HepG2 (cell line): ENCODE results near the gene ZNF669. TPM values are rescaled to one million over a fixed set of nuclear protein-coding genes. Genes with fewer than 3 reads are reported as not detected.

Experiments
- ARNTL ChIP-seq: sonication (generic); formaldehyde crosslinking; IDR thresholded peaks from 2 replicates; pipeline ENCODE4 v1.4.0; 2020; ENCODE audit warnings: mild to moderate bottlenecking, missing genetic modification reagents
- ELF3 ChIP-seq: IDR thresholded peaks from 2 replicates; pipeline ENCODE4 v1.6.1; 2016; ENCODE audit warnings: missing genetic modification reagents, missing compliant biosample characterization
- ISL2 ChIP-seq: sonication (generic); formaldehyde crosslinking; IDR thresholded peaks from 2 replicates; pipeline ENCODE4 v1.5.0; 2020; ENCODE audit warnings: missing genetic modification reagents
- LBX2 ChIP-seq: sonication (generic); formaldehyde crosslinking; IDR thresholded peaks from 2 replicates; pipeline ENCODE4 v1.5.0; 2020; ENCODE audit warnings: missing genetic modification reagents, mild to moderate bottlenecking, borderline replicate concordance
- MTA1 ChIP-seq: sonication (generic); formaldehyde crosslinking; IDR thresholded peaks from 2 replicates; pipeline ENCODE4 v1.4.0; 2020; ENCODE audit warnings: missing genetic modification reagents, mild to moderate bottlenecking, borderline replicate concordance
- MYNN ChIP-seq: sonication (generic); formaldehyde crosslinking; IDR thresholded peaks from 2 replicates; pipeline ENCODE4 v1.4.0; 2020; ENCODE audit warnings: mild to moderate bottlenecking, low read depth, missing genetic modification reagents
- NFYC ChIP-seq: IDR thresholded peaks from 2 replicates; pipeline ENCODE4 v1.6.1; 2016; ENCODE audit warnings: missing genetic modification reagents, missing compliant biosample characterization
- RNF2 ChIP-seq: fragments of 450-650 bp; conservative IDR thresholded peaks from 2 replicates; pipeline ENCODE4 v1.6.1; 2016; ENCODE audit warnings: low read depth
- SIX4 ChIP-seq: sonication (generic); formaldehyde crosslinking; IDR thresholded peaks from 2 replicates; pipeline ENCODE4 v1.4.0; 2020; ENCODE audit warnings: missing genetic modification reagents
- ZFP1 ChIP-seq: IDR thresholded peaks from 2 replicates; pipeline ENCODE4 v1.6.1; 2016
- ZNF232 ChIP-seq: sonication (generic); formaldehyde crosslinking; IDR thresholded peaks from 2 replicates; pipeline ENCODE4 v1.4.0; 2020; ENCODE audit warnings: missing genetic modification reagents, borderline replicate concordance
- ZNF264 ChIP-seq: sonication (generic); formaldehyde crosslinking; IDR thresholded peaks from 2 replicates; pipeline ENCODE4 v1.4.0; 2020; ENCODE audit warnings: missing genetic modification reagents
- ZNF317 ChIP-seq: sonication (generic); formaldehyde crosslinking; IDR thresholded peaks from 2 replicates; pipeline ENCODE4 v1.5.0; 2020; ENCODE audit warnings: mild to moderate bottlenecking, missing genetic modification reagents
- ZNF34 ChIP-seq: sonication (generic); formaldehyde crosslinking; IDR thresholded peaks from 2 replicates; pipeline ENCODE4 v1.4.0; 2020; ENCODE audit warnings: mild to moderate bottlenecking, missing genetic modification reagents, borderline replicate concordance
- ZNF543 ChIP-seq: sonication (generic); formaldehyde crosslinking; IDR thresholded peaks from 2 replicates; pipeline ENCODE4 v1.4.0; 2020; ENCODE audit warnings: mild to moderate bottlenecking, missing genetic modification reagents
- ZNF552 ChIP-seq: sonication (generic); formaldehyde crosslinking; IDR thresholded peaks from 2 replicates; pipeline ENCODE4 v1.9.0; 2022; ENCODE audit warnings: missing genetic modification reagents, mild to moderate bottlenecking, borderline replicate concordance
- ZNF569 ChIP-seq: sonication (generic); formaldehyde crosslinking; IDR thresholded peaks from 2 replicates; pipeline ENCODE4 v1.5.0; 2020; ENCODE audit warnings: mild to moderate bottlenecking, missing genetic modification reagents, moderate library complexity, borderline replicate concordance
- ZNF768 ChIP-seq: sonication (generic); formaldehyde crosslinking; IDR thresholded peaks from 2 replicates; pipeline ENCODE4 v1.4.0; 2020; ENCODE audit warnings: missing genetic modification reagents
- ZNF879 ChIP-seq: sonication (generic); formaldehyde crosslinking; IDR thresholded peaks from 2 replicates; pipeline ENCODE4 v1.8.1; 2023; ENCODE audit warnings: missing genetic modification reagents
- polyA plus RNA-seq, 8 experiments: library from polyadenylated mRNA; depleted of rRNA in 3 of 8; stranded (reverse) in 7 of 8; unstranded in 1 of 8; fragments of >200 nt; fragmentation: Illumina TruSeq in 4 of 8; extraction: Trizol in 4 of 8; gene quantifications; 2 replicates each; pipeline versions ENCODE4 v1.2.1 to v1.2.3, GENCODE V29; 2011 to 2016; ENCODE audit warnings: low read depth in 4 of 8, missing spikeins in 1 of 8, mixed read lengths in 1 of 8; ENCODE audit not compliant: insufficient read depth in 1 of 8
- total RNA-seq, 5 experiments: library from RNA; depleted of rRNA; stranded (reverse); fragments of >200 nt; fragmentation: Illumina TruSeq; extraction: Trizol; gene quantifications; 2 replicates each; pipeline ENCODE4 v1.2.3, GENCODE V29; 2016; ENCODE audit warnings: low read depth in 1 of 5
- TF ChIP-seq, protein P1 (sequence below): IDR thresholded peaks from 2 replicates; pipeline ENCODE4 v1.6.1; 2016; ENCODE audit warnings: mild to moderate bottlenecking
- TF ChIP-seq, protein P2 (sequence below): sonication (generic); formaldehyde crosslinking; IDR thresholded peaks from 2 replicates; pipeline ENCODE4 v1.5.0; 2020; ENCODE audit warnings: missing genetic modification reagents
- TF ChIP-seq, protein P3 (sequence below): sonication (generic); formaldehyde crosslinking; IDR thresholded peaks from 2 replicates; pipeline ENCODE4 v1.4.0; 2020; ENCODE audit warnings: missing genetic modification reagents
- TF ChIP-seq, protein P4 (sequence below): IDR thresholded peaks from 2 replicates; pipeline ENCODE4 v1.6.1; 2016; ENCODE audit warnings: low read depth, borderline replicate concordance

The ZNF669 gene
- total and polyA plus RNA-seq, 2 of the 13 experiments (the other 11 are each of a cell fraction or from before 2014, with no cell fraction given): 3.1 to 14.6 TPM

DNA sequence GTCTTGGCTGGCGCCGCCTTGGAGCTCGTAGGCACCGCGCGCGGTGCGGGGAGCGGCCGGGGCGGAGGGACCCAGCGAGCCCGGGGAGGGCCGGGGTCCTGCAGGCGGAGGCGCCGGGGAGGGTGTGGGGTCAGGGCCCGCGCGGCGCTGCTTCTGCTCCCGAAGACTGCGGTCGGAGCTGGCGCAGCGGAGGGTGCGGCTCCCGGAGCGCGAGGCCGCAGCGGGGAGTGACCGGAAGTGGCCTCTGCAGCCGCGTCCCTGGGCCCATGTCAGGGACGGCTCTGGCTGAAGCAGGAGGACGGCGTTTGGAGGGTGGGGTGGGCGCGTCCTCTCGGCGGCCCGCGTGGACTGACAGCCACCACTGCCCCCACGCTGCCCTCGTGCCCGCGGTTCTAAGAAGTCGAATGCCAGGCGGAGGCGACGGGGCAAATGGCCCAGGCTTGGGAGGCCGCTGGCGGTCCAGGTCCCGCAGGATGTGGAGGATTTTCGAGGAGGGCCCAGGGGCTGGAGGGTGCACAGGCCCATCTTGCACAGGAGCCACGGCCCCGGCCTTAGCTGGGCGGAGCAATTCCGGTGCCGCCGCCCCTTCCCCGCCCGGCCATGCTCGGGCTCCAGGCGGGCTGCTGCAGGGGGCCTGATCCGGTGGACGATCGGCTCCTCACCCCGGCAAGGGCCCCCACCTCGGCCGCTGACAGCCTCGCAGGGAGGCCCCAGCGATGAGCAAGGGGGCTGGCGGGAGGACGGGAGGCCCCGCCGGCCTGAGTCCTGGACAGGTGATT, 7.7 kb upstream of the ZNF669 start (continued):
- peak; percentile 74; the same call in 1 of the 2 replicates for TF ChIP-seq MTA1 (CRISPR knock-in tag)
- TF ChIP-seq SIX4 (CRISPR knock-in tag): no peak
- TF ChIP-seq, protein P1, sequence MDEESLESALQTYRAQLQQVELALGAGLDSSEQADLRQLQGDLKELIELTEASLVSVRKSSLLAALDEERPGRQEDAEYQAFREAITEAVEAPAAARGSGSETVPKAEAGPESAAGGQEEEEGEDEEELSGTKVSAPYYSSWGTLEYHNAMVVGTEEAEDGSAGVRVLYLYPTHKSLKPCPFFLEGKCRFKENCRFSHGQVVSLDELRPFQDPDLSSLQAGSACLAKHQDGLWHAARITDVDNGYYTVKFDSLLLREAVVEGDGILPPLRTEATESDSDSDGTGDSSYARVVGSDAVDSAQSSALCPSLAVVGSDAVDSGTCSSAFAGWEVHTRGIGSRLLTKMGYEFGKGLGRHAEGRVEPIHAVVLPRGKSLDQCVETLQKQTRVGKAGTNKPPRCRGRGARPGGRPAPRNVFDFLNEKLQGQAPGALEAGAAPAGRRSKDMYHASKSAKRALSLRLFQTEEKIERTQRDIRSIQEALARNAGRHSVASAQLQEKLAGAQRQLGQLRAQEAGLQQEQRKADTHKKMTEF (CRISPR knock-in tag): peak; percentile 92
- no peak for TF ChIP-seq MYNN (CRISPR knock-in tag)
- peak; percentile 41; the same call in 1 of the 2 replicates for TF ChIP-seq ZNF232
- peak; percentile 31; the same call in 1 of the 2 replicates for TF ChIP-seq ZNF543 (CRISPR knock-in tag)
- peak; percentile 66; the same call in 1 of the 2 replicates for TF ChIP-seq ZNF768
- TF ChIP-seq, protein P2, sequence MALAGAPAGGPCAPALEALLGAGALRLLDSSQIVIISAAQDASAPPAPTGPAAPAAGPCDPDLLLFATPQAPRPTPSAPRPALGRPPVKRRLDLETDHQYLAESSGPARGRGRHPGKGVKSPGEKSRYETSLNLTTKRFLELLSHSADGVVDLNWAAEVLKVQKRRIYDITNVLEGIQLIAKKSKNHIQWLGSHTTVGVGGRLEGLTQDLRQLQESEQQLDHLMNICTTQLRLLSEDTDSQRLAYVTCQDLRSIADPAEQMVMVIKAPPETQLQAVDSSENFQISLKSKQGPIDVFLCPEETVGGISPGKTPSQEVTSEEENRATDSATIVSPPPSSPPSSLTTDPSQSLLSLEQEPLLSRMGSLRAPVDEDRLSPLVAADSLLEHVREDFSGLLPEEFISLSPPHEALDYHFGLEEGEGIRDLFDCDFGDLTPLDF (CRISPR knock-in tag): peak; percentile 36; the same call in 1 of the 2 replicates
- TF ChIP-seq, protein P3, sequence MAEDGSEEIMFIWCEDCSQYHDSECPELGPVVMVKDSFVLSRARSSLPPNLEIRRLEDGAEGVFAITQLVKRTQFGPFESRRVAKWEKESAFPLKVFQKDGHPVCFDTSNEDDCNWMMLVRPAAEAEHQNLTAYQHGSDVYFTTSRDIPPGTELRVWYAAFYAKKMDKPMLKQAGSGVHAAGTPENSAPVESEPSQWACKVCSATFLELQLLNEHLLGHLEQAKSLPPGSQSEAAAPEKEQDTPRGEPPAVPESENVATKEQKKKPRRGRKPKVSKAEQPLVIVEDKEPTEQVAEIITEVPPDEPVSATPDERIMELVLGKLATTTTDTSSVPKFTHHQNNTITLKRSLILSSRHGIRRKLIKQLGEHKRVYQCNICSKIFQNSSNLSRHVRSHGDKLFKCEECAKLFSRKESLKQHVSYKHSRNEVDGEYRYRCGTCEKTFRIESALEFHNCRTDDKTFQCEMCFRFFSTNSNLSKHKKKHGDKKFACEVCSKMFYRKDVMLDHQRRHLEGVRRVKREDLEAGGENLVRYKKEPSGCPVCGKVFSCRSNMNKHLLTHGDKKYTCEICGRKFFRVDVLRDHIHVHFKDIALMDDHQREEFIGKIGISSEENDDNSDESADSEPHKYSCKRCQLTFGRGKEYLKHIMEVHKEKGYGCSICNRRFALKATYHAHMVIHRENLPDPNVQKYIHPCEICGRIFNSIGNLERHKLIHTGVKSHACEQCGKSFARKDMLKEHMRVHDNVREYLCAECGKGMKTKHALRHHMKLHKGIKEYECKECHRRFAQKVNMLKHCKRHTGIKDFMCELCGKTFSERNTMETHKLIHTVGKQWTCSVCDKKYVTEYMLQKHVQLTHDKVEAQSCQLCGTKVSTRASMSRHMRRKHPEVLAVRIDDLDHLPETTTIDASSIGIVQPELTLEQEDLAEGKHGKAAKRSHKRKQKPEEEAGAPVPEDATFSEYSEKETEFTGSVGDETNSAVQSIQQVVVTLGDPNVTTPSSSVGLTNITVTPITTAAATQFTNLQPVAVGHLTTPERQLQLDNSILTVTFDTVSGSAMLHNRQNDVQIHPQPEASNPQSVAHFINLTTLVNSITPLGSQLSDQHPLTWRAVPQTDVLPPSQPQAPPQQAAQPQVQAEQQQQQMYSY (CRISPR knock-in tag): no peak
- TF ChIP-seq ZNF317 (CRISPR knock-in tag): peak; percentile 50
- no peak for TF ChIP-seq LBX2 (CRISPR knock-in tag)
- peak; percentile 55; the same call in 1 of the 2 replicates for TF ChIP-seq ZNF879 (CRISPR knock-in tag)
- TF ChIP-seq ZNF552: 0 out of 2 replicates have a peak, but pooled peaks have one; percentile 48
- 0 out of 2 replicates have a peak, but pooled peaks have one; percentile 46 for TF ChIP-seq RNF2
- TF ChIP-seq ZNF34 (CRISPR knock-in tag): 0 out of 2 replicates have a peak, but pooled peaks have one; percentile 46
- TF ChIP-seq ISL2: no peak; the same call in 1 of the 2 replicates
- TF ChIP-seq ZNF264: peak; percentile 78; the same call in 1 of the 2 replicates
- no peak for TF ChIP-seq NFYC (CRISPR knock-in tag)
- TF ChIP-seq ARNTL (CRISPR knock-in tag): 0 out of 2 replicates have a peak, but pooled peaks have one; percentile 45
- TF ChIP-seq, protein P4, sequence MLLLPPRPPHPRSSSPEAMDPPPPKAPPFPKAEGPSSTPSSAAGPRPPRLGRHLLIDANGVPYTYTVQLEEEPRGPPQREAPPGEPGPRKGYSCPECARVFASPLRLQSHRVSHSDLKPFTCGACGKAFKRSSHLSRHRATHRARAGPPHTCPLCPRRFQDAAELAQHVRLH (CRISPR knock-in tag): peak; percentile 81; the same call in 1 of the 2 replicates
- TF ChIP-seq ZFP1 (CRISPR knock-in tag): peak; percentile 53; the same call in 1 of the 2 replicates
- TF ChIP-seq ELF3: peak; percentile 9; the same call in 1 of the 2 replicates
- TF ChIP-seq ZNF569 (CRISPR knock-in tag): no peak
